HG03457 (cell line): ENCODE measurements around the gene SRPK3.
"Not testable (repeated sequence)": the region's sequence is repeated elsewhere in the genome, so short reads cannot be mapped to it uniquely, and the experiment has no call there.

Experiments
- ATAC-seq: cut with Tn5 transposase; IDR thresholded peaks from one replicate; pipeline ENCODE4 v1.9.1; 2021; ENCODE audit warnings: moderate number of reproducible peaks; ENCODE audit not compliant: unreplicated experiment

SRPK3 gene

GRCh38 chrX:153780678-153781427 is at the start of gene SRPK3:
Gene SRPK3, plus strand, starts transcription at chrX:153781041. Its CDS starts 46 bp downstream, at chrX:153781087.
- no peak for ATAC-seq

GRCh38 chrX:153731117-153731844 is 49.6 kb upstream of the SRPK3 start:
- no peak for ATAC-seq

- ATAC-seq, result no peak
Observed at GRCh38 chrX:153731845-153732215, 49.0 kb upstream of the SRPK3 start.

- no peak for ATAC-seq
Observed at GRCh38 chrX:153732401-153732800, 48.4 kb upstream of the SRPK3 start.

- no peak for ATAC-seq
Observed at GRCh38 chrX:153733651-153734240, 47.1 kb upstream of the SRPK3 start.

GRCh38 chrX:153734871-153735270 is 46.0 kb upstream of the SRPK3 start:
- no peak for ATAC-seq

GRCh38 chrX:153735274-153735673 is 45.6 kb upstream of the SRPK3 start:
- ATAC-seq, result no peak

- ATAC-seq, result no peak
Observed at GRCh38 chrX:153736071-153736820, 44.6 kb upstream of the SRPK3 start.

- ATAC-seq, result no peak
Observed at GRCh38 chrX:153736871-153737441, 43.9 kb upstream of the SRPK3 start.

- no peak for ATAC-seq
Observed at GRCh38 chrX:153738056-153738605, 42.7 kb upstream of the SRPK3 start.

- no peak for ATAC-seq
Observed at GRCh38 chrX:153739754-153740486, 40.9 kb upstream of the SRPK3 start.

GRCh38 chrX:153740631-153741222 is 40.1 kb upstream of the SRPK3 start:
- ATAC-seq, result no peak

- ATAC-seq, result no peak
Observed at GRCh38 chrX:153741446-153741845, 39.4 kb upstream of the SRPK3 start.

GRCh38 chrX:153742111-153742510 is 38.7 kb upstream of the SRPK3 start:
- ATAC-seq, result not testable (repeated sequence)

GRCh38 chrX:153742796-153743467 is 37.9 kb upstream of the SRPK3 start:
- not testable (repeated sequence) for ATAC-seq

- not testable (repeated sequence) for ATAC-seq
Observed at GRCh38 chrX:153743468-153744209, 37.2 kb upstream of the SRPK3 start.

- ATAC-seq, result no peak
Observed at GRCh38 chrX:153744210-153745066, 36.4 kb upstream of the SRPK3 start.
